Breast epithelium (tissue), 4 donors: Measurements from ENCODE around the gene INVS. TPM values are rescaled to one million over a fixed set of nuclear protein-coding genes. Genes with fewer than 3 reads are reported as not detected.
A peak's percentile ranks its signal among the peaks of the same experiment; 100 is the strongest.

Experiments used
- DNase-seq, 2 donors: peaks; one replicate each; pipeline ENCODE4 v3.0.0-alpha.2; 2019; ENCODE audit warnings: low spot score in 2 of 2
- H3K27ac ChIP-seq, 2 donors: fragments of 200-600 bp; sonication (generic) in 1 of 2; one replicate each; pipeline ENCODE4 v1.5.1; 2016 to 2019; ENCODE audit warnings: mild to moderate bottlenecking in 1 of 2
- H3K27me3 ChIP-seq, 2 donors: fragments of 200-600 bp; sonication (generic) in 1 of 2; one replicate each; pipeline versions ENCODE4 v1.5.1 to v1.6.0; 2017 to 2019; ENCODE audit warnings: control low read depth in 1 of 2, mild to moderate bottlenecking in 1 of 2
- H3K36me3 ChIP-seq: fragments of 200-600 bp; one replicate; pipeline ENCODE4 v1.5.1; 2019
- H3K4me1 ChIP-seq, 2 donors: fragments of 200-600 bp; sonication (generic); one replicate each; pipeline ENCODE4 v1.5.1; 2016 to 2019; ENCODE audit warnings: control low read depth in 1 of 2
- H3K4me3 ChIP-seq, 3 donors: fragments of 200-600 bp; sonication (generic); 1 replicate in 2 of 3; 2 replicates in 1 of 3; pipeline ENCODE4 v1.5.1; 2016 to 2019; ENCODE audit warnings: mild to moderate bottlenecking in 3 of 3, moderate library complexity in 2 of 3
- H3K9me3 ChIP-seq, 2 donors: fragments of 200-600 bp; sonication (generic) in 1 of 2; one replicate each; pipeline ENCODE4 v1.5.1; 2016 to 2019; ENCODE audit warnings: control low read depth in 1 of 2
- CTCF ChIP-seq, 3 donors: fragments of 450-650 bp; IDR thresholded peaks; one replicate each; pipeline ENCODE4 v1.5.1; 2016 to 2017; ENCODE audit warnings: antibody characterized with exemption in 3 of 3, mild to moderate bottlenecking in 3 of 3, moderate library complexity in 3 of 3
- POLR2A ChIP-seq: fragments of 450-650 bp; IDR thresholded peaks from one replicate; pipeline ENCODE4 v1.6.1; 2016; ENCODE audit warnings: antibody characterized with exemption, mild to moderate bottlenecking, moderate library complexity
- POLR2AphosphoS5 ChIP-seq, 3 donors: sonication (generic); formaldehyde crosslinking; IDR thresholded peaks; one replicate each; pipeline ENCODE4 v1.6.1; 2017; ENCODE audit warnings: antibody characterized with exemption in 3 of 3
- intact Hi-C: fragments of 100-400 bp; cut with DNase I; formaldehyde crosslinking; loops from one replicate; pipeline ENCODE4 v1.15.1; 2023; ENCODE audit warnings: low total_unique reads
- total RNA-seq, 3 donors: library from RNA; depleted of rRNA; stranded (reverse); fragments of >200 nt; gene quantifications; one replicate each; pipeline ENCODE4 v1.1.0, GENCODE V29; 2016

The INVS gene
- 10 to 100 TPM; 30.7 to 36.0 (median 34.7) TPM for total RNA-seq

GRCh38 chr9:100098887-100099721 is at the start of gene INVS, which contains the start of gene ERP44:
TSS of gene INVS (plus strand) at chr9:100099243. CDS start at chr9:100104522, 5,279 bp downstream.
TSS of gene ERP44 (minus strand) at chr9:100099000. CDS start at chr9:100098840, 160 bp downstream.
- no peaks in the 10 kb centered on the region for H3K27me3 ChIP-seq
- H3K9me3 ChIP-seq: no peaks in the 10 kb centered on the region
- H3K4me1 ChIP-seq: peaks cover 3 to 30% of the 10 kb centered on the region in 2 donors
- H3K4me3 ChIP-seq: peak within 1 kb of the TSS; percentile 87 to 90 (median 89)
- DNase-seq: peak; percentile 96 to 99
- H3K27ac ChIP-seq: peak within 1 kb of the TSS; percentile 91 to 92
- TF ChIP-seq CTCF (IDR thresholded peaks at IDR 0.05): no peak
- TF ChIP-seq POLR2AphosphoS5 (IDR thresholded peaks at IDR 0.05): peak; percentile 85 to 87 (median 86)
- peak; percentile 51 for TF ChIP-seq POLR2A
- H3K36me3 ChIP-seq: no peaks in the 10 kb centered on the region
- intact Hi-C loops: no loop called here

- Histone ChIP-seq H3K9me3 (no peaks in the 10 kb centered on the region), H3K4me3 (no peak overlapping the region), H3K36me3 (no peaks in the 10 kb centered on the region), H3K27ac (no peak overlapping the region), H3K27me3 (no peaks in the 10 kb centered on the region), H3K4me1 (no peaks in the 10 kb centered on the region)
- no peak for TF ChIP-seq POLR2AphosphoS5 (IDR thresholded peaks at IDR 0.05)
- no peak for TF ChIP-seq CTCF (IDR thresholded peaks at IDR 0.05)
- no peak for TF ChIP-seq POLR2A
- DNase-seq: no peak
- intact Hi-C loops: no loop called here
Observed at GRCh38 chr9:100049551-100049950, 49.5 kb upstream of the INVS start.

GRCh38 chr9:100052375-100052774 is 46.7 kb upstream of the INVS start:
- no peak for DNase-seq
- no peak overlapping the region for H3K27ac ChIP-seq
- TF ChIP-seq POLR2A (no peak), CTCF (IDR thresholded peaks at IDR 0.05) (no peak), POLR2AphosphoS5 (IDR thresholded peaks at IDR 0.05) (no peak)

GRCh38 chr9:100056561-100056960 is 42.5 kb upstream of the INVS start:
- intact Hi-C loops: loop anchor here (5.0 kb wide), 1 partner anchor 1524 kb away; no protein-coding TSS in a partner anchor
- no peak overlapping the region for H3K27ac ChIP-seq
- no peak for TF ChIP-seq POLR2AphosphoS5 (IDR thresholded peaks at IDR 0.05)
- no peak for TF ChIP-seq POLR2A
- no peak for TF ChIP-seq CTCF (IDR thresholded peaks at IDR 0.05)

More at GRCh38 chr9:100052375-100052774, 46.7 kb upstream of the INVS start:
- intact Hi-C loops: no loop called here
- Histone ChIP-seq H3K9me3 (no peaks in the 10 kb centered on the region), H3K4me1 (no peaks in the 10 kb centered on the region), H3K4me3 (no peak overlapping the region), H3K27me3 (no peaks in the 10 kb centered on the region), H3K36me3 (no peaks in the 10 kb centered on the region)

GRCh38 chr9:100057624-100058023 is 41.4 kb upstream of the INVS start:
- Histone ChIP-seq H3K9me3 (no peaks in the 10 kb centered on the region), H3K27me3 (no peaks in the 10 kb centered on the region), H3K4me3 (no peak overlapping the region), H3K36me3 (peaks cover 6% of the 10 kb centered on the region), H3K27ac (no peak overlapping the region), H3K4me1 (no peaks in the 10 kb centered on the region)
- DNase-seq: no peak
- TF ChIP-seq POLR2AphosphoS5 (IDR thresholded peaks at IDR 0.05) (no peak), CTCF (IDR thresholded peaks at IDR 0.05) (no peak), POLR2A (no peak)
- intact Hi-C loops: loop anchor here (5.0 kb wide), 1 partner anchor 1525 kb away; no protein-coding TSS in a partner anchor

More at GRCh38 chr9:100056561-100056960, 42.5 kb upstream of the INVS start:
- Histone ChIP-seq H3K27me3 (no peaks in the 10 kb centered on the region), H3K36me3 (peaks cover 6% of the 10 kb centered on the region), H3K9me3 (no peaks in the 10 kb centered on the region), H3K4me3 (no peak overlapping the region), H3K4me1 (no peaks in the 10 kb centered on the region)
- no peak for DNase-seq
